HEK293 (cell line): Measurements from ENCODE around the gene TERC.

Experiments used
- BCL11A ChIP-seq: fragments of 450-650 bp; formaldehyde crosslinking; IDR thresholded peaks from 2 replicates; pipeline ENCODE4 v1.5.1; 2016; ENCODE audit warnings: low read depth, missing biosample characterization, missing genetic modification characterization
- EGR2 ChIP-seq: fragments of 450-650 bp; formaldehyde crosslinking; IDR thresholded peaks from 2 replicates; pipeline ENCODE4 v1.5.1; 2016; ENCODE audit warnings: low read depth, missing biosample characterization, missing genetic modification characterization
- KLF8 ChIP-seq: fragments of 450-650 bp; formaldehyde crosslinking; IDR thresholded peaks from 2 replicates; pipeline ENCODE4 v1.5.1; 2016; ENCODE audit warnings: missing biosample characterization, missing genetic modification characterization
- KLF9 ChIP-seq: fragments of 450-650 bp; formaldehyde crosslinking; IDR thresholded peaks from 2 replicates; pipeline ENCODE4 v1.5.1; 2016; ENCODE audit warnings: missing biosample characterization, missing genetic modification characterization, low read depth
- PATZ1 ChIP-seq: fragments of 450-650 bp; formaldehyde crosslinking; IDR thresholded peaks from 2 replicates; pipeline ENCODE4 v1.5.1; 2016; ENCODE audit warnings: missing biosample characterization, missing genetic modification characterization
- PRDM10 ChIP-seq: fragments of 450-650 bp; formaldehyde crosslinking; IDR thresholded peaks from 2 replicates; pipeline ENCODE4 v1.5.1; 2016; ENCODE audit warnings: missing biosample characterization, missing genetic modification characterization
- SCRT2 ChIP-seq: fragments of 450-650 bp; formaldehyde crosslinking; IDR thresholded peaks from 2 replicates; pipeline ENCODE4 v1.5.1; 2016; ENCODE audit warnings: missing biosample characterization, missing genetic modification characterization
- ZBTB17 ChIP-seq: fragments of 450-650 bp; formaldehyde crosslinking; IDR thresholded peaks from 2 replicates; pipeline ENCODE4 v1.5.1; 2016; ENCODE audit warnings: missing biosample characterization, missing genetic modification characterization
- ZBTB7A ChIP-seq: fragments of 450-650 bp; formaldehyde crosslinking; IDR thresholded peaks from 2 replicates; pipeline ENCODE4 v1.5.1; 2016; ENCODE audit warnings: low read depth, missing biosample characterization, missing genetic modification characterization
- ZBTB8A ChIP-seq: fragments of 450-650 bp; formaldehyde crosslinking; IDR thresholded peaks from 2 replicates; pipeline ENCODE4 v1.5.1; 2016; ENCODE audit warnings: missing biosample characterization, missing genetic modification characterization
- ZFP37 ChIP-seq: fragments of 450-650 bp; formaldehyde crosslinking; IDR thresholded peaks from 2 replicates; pipeline ENCODE4 v1.5.1; 2016; ENCODE audit warnings: missing biosample characterization, missing genetic modification characterization
- ZNF341 ChIP-seq: fragments of 450-650 bp; formaldehyde crosslinking; IDR thresholded peaks from 2 replicates; pipeline ENCODE4; 2016; ENCODE audit warnings: low read depth, missing biosample characterization, missing genetic modification characterization
- ZNF394 ChIP-seq: fragments of 450-650 bp; formaldehyde crosslinking; IDR thresholded peaks from 2 replicates; pipeline ENCODE4 v1.5.1; 2016; ENCODE audit warnings: missing biosample characterization, missing genetic modification characterization, mild to moderate bottlenecking, moderate library complexity, borderline replicate concordance
- ZNF423 ChIP-seq: fragments of 450-650 bp; formaldehyde crosslinking; IDR thresholded peaks from 2 replicates; pipeline ENCODE4 v1.5.1; 2016; ENCODE audit warnings: missing biosample characterization, missing genetic modification characterization
- ZNF426 ChIP-seq: fragments of 450-650 bp; formaldehyde crosslinking; IDR thresholded peaks from 2 replicates; pipeline ENCODE4 v1.5.1; 2017; ENCODE audit warnings: missing biosample characterization, missing genetic modification characterization, mild to moderate bottlenecking, inconsistent platforms, moderate library complexity
- ZNF449 ChIP-seq: fragments of 450-650 bp; formaldehyde crosslinking; IDR thresholded peaks from 2 replicates; pipeline ENCODE4 v1.5.1; 2017; ENCODE audit warnings: missing biosample characterization, mild to moderate bottlenecking, missing genetic modification characterization, moderate library complexity
- ZNF501 ChIP-seq: fragments of 450-650 bp; formaldehyde crosslinking; IDR thresholded peaks from 2 replicates; pipeline ENCODE4 v1.5.1; 2016; ENCODE audit warnings: missing biosample characterization, missing genetic modification characterization
- ZNF654 ChIP-seq: fragments of 450-650 bp; formaldehyde crosslinking; IDR thresholded peaks from 2 replicates; pipeline ENCODE4 v1.5.1; 2016; ENCODE audit warnings: low read depth, missing biosample characterization, missing genetic modification characterization
- ZNF658 ChIP-seq: fragments of 450-650 bp; formaldehyde crosslinking; IDR thresholded peaks from 2 replicates; pipeline ENCODE4; 2016; ENCODE audit warnings: missing biosample characterization, missing genetic modification characterization
- ZNF660 ChIP-seq: fragments of 450-650 bp; IDR thresholded peaks from 2 replicates; pipeline ENCODE4 v1.5.1; 2018; ENCODE audit warnings: missing biosample characterization, mild to moderate bottlenecking, missing genetic modification characterization
- ZSCAN30 ChIP-seq: fragments of 450-650 bp; IDR thresholded peaks from 2 replicates; pipeline ENCODE4 v1.5.1; 2018; ENCODE audit warnings: missing biosample characterization, mild to moderate bottlenecking, missing genetic modification characterization, moderate library complexity
- TF ChIP-seq, protein P1 (sequence below): fragments of 450-650 bp; formaldehyde crosslinking; conservative IDR thresholded peaks from 2 replicates; pipeline ENCODE4 v1.5.1; 2016; ENCODE audit warnings: low read depth, missing biosample characterization, missing genetic modification characterization
- TF ChIP-seq, protein P2 (sequence below): fragments of 450-650 bp; formaldehyde crosslinking; IDR thresholded peaks from 2 replicates; pipeline ENCODE4 v1.5.1; 2016; ENCODE audit warnings: missing biosample characterization, missing genetic modification characterization, low read depth

The TERC gene

DNA sequence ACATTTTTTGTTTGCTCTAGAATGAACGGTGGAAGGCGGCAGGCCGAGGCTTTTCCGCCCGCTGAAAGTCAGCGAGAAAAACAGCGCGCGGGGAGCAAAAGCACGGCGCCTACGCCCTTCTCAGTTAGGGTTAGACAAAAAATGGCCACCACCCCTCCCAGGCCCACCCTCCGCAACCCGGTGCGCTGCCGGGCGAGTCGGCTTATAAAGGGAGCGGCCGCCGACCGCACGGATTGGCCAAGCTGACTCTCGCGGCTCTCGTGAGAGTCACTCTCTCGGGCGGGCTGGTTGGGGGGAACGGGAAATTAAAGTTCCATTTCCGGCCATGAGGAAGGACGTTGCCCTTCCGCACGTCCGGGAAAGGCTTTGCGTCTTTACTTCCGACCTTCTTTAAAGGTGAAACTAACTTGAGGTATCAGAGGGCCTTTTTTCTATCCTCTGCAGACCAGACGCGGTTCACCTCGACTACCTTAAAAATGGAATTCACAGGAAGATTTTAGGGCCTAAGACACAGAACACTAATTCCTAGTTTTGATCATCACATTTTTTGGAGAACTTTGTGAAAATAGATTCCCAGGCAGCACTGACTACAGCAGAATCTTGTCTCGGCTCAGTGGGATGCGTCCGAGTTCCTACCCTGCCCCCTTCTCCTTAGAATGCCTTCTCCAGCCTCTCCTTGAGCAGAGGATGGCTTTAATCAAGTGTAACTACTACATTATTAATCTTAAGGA lies at the start of gene TERC (continued):
- TF ChIP-seq, protein P1, sequence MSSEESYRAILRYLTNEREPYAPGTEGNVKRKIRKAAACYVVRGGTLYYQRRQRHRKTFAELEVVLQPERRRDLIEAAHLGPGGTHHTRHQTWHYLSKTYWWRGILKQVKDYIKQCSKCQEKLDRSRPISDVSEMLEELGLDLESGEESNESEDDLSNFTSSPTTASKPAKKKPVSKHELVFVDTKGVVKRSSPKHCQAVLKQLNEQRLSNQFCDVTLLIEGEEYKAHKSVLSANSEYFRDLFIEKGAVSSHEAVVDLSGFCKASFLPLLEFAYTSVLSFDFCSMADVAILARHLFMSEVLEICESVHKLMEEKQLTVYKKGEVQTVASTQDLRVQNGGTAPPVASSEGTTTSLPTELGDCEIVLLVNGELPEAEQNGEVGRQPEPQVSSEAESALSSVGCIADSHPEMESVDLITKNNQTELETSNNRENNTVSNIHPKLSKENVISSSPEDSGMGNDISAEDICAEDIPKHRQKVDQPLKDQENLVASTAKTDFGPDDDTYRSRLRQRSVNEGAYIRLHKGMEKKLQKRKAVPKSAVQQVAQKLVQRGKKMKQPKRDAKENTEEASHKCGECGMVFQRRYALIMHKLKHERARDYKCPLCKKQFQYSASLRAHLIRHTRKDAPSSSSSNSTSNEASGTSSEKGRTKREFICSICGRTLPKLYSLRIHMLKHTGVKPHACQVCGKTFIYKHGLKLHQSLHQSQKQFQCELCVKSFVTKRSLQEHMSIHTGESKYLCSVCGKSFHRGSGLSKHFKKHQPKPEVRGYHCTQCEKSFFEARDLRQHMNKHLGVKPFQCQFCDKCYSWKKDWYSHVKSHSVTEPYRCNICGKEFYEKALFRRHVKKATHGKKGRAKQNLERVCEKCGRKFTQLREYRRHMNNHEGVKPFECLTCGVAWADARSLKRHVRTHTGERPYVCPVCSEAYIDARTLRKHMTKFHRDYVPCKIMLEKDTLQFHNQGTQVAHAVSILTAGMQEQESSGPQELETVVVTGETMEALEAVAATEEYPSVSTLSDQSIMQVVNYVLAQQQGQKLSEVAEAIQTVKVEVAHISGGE (tag by site-specific recombination), result peak; percentile 92
- TF ChIP-seq, protein P2, sequence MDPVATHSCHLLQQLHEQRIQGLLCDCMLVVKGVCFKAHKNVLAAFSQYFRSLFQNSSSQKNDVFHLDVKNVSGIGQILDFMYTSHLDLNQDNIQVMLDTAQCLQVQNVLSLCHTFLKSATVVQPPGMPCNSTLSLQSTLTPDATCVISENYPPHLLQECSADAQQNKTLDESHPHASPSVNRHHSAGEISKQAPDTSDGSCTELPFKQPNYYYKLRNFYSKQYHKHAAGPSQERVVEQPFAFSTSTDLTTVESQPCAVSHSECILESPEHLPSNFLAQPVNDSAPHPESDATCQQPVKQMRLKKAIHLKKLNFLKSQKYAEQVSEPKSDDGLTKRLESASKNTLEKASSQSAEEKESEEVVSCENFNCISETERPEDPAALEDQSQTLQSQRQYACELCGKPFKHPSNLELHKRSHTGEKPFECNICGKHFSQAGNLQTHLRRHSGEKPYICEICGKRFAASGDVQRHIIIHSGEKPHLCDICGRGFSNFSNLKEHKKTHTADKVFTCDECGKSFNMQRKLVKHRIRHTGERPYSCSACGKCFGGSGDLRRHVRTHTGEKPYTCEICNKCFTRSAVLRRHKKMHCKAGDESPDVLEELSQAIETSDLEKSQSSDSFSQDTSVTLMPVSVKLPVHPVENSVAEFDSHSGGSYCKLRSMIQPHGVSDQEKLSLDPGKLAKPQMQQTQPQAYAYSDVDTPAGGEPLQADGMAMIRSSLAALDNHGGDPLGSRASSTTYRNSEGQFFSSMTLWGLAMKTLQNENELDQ (tag by site-specific recombination), result no peak
- TF ChIP-seq ZNF660 (0 out of 2 replicates have a peak, but pooled peaks have one; percentile 50), ZSCAN30 (tag by site-specific recombination) (0 out of 2 replicates have a peak, but pooled peaks have one; percentile 33), PATZ1 (tag by site-specific recombination) (peak; percentile 77), PRDM10 (tag by site-specific recombination) (peak; percentile 47; the same call in 1 of the 2 replicates), KLF9 (tag by site-specific recombination) (peak; percentile 30; the same call in 1 of the 2 replicates), BCL11A (no peak), ZNF501 (tag by site-specific recombination) (0 out of 2 replicates have a peak, but pooled peaks have one; percentile 58), ZNF654 (tag by site-specific recombination) (no peak), ZFP37 (tag by site-specific recombination) (0 out of 2 replicates have a peak, but pooled peaks have one; percentile 47), ZNF394 (tag by site-specific recombination) (no peak), ZNF658 (tag by site-specific recombination) (no peak), ZBTB8A (tag by site-specific recombination) (peak; percentile 56), ZBTB7A (0 out of 2 replicates have a peak, but pooled peaks have one; percentile 4), EGR2 (tag by site-specific recombination) (peak; percentile 43; the same call in 1 of the 2 replicates), SCRT2 (tag by site-specific recombination) (no peak), ZBTB17 (tag by site-specific recombination) (peak; percentile 9; the same call in 1 of the 2 replicates), ZNF341 (tag by site-specific recombination) (peak; percentile 73), KLF8 (tag by site-specific recombination) (peak; percentile 59), ZNF423 (tag by site-specific recombination) (no peak), ZNF449 (0 out of 2 replicates have a peak, but pooled peaks have one; percentile 30), ZNF426 (tag by site-specific recombination) (no peak)
